Spleen (tissue), 11 donors: ENCODE results near the gene MED23. TPM values are rescaled to one million over a fixed set of nuclear protein-coding genes. Genes with fewer than 3 reads are reported as not detected.

Source experiments
- DNase-seq: peaks from one replicate; pipeline ENCODE4 v3.0.0-alpha.2; 2020
- H3K27ac ChIP-seq, 8 donors: fragments of 200-600 bp; sonication (generic) in 7 of 8; 1 replicate in 4 of 8; 2 replicates in 4 of 8; pipeline versions ENCODE4 v1.5.0 to v1.8.0; 2016 to 2021; ENCODE audit warnings: inconsistent platforms in 4 of 8, mild to moderate bottlenecking in 4 of 8, moderate library complexity in 1 of 8
- H3K27me3 ChIP-seq, 7 donors: fragments of 200-600 bp; sonication (generic) in 6 of 7; replicated peaks in 1 of 7; 1 replicate in 4 of 7; 2 replicates in 3 of 7; pipeline versions ENCODE4 v1.5.0 to v1.8.0; 2016 to 2021; ENCODE audit warnings: inconsistent platforms in 3 of 7, mild to moderate bottlenecking in 1 of 7
- H3K36me3 ChIP-seq, 6 donors: fragments of 200-600 bp; sonication (generic) in 5 of 6; 1 replicate in 4 of 6; 2 replicates in 2 of 6; pipeline versions ENCODE4 v1.5.0 to v1.8.0; 2016 to 2021; ENCODE audit warnings: inconsistent platforms in 2 of 6
- H3K4me1 ChIP-seq, 6 donors: fragments of 200-600 bp; sonication (generic) in 5 of 6; 1 replicate in 3 of 6; 2 replicates in 3 of 6; pipeline versions ENCODE4 v1.5.0 to v1.8.0; 2016 to 2021; ENCODE audit warnings: inconsistent platforms in 3 of 6
- H3K4me3 ChIP-seq, 8 donors: fragments of 200-600 bp; sonication (generic) in 7 of 8; 1 replicate in 4 of 8; 2 replicates in 4 of 8; pipeline versions ENCODE4 v1.5.0 to v1.8.0; 2016 to 2021; ENCODE audit warnings: inconsistent platforms in 4 of 8, mild to moderate bottlenecking in 4 of 8, moderate library complexity in 2 of 8
- H3K9me3 ChIP-seq, 8 donors: fragments of 200-600 bp; sonication (generic) in 7 of 8; 1 replicate in 4 of 8; 2 replicates in 4 of 8; pipeline versions ENCODE4 v1.5.0 to v1.8.0; 2016 to 2021; ENCODE audit warnings: inconsistent platforms in 4 of 8
- CTCF ChIP-seq, 11 experiments: fragments of 200-600 bp in 7 of 11; fragments of 450-650 bp in 4 of 11; sonication (generic) in 4 of 11; IDR thresholded peaks in 8 of 11; conservative IDR thresholded peaks in 3 of 11; 1 replicate in 7 of 11; 2 replicates in 4 of 11; pipeline versions ENCODE4 v1.4.0 to v1.8.0; 2016 to 2021; ENCODE audit warnings: antibody characterized with exemption in 11 of 11, inconsistent platforms in 4 of 11, mild to moderate bottlenecking in 1 of 11
- POLR2A ChIP-seq, 3 donors: fragments of 450-650 bp; IDR thresholded peaks; one replicate each; pipeline ENCODE4 v1.5.1; 2017; ENCODE audit warnings: antibody characterized with exemption in 3 of 3, mild to moderate bottlenecking in 1 of 3
- POLR2AphosphoS5 ChIP-seq, 3 donors: sonication (generic); formaldehyde crosslinking; IDR thresholded peaks; one replicate each; pipeline ENCODE4 v1.5.1; 2017; ENCODE audit warnings: antibody characterized with exemption in 3 of 3
- WGBS, 5 donors: extraction: QIAGEN DNeasy Blood & Tissue Kit in 3 of 5; methylation state at CpG; one replicate each; pipeline versions ENCODE4 v1.1.5 to v1.1.7; 2013 to 2018; 5-methylcytosine and 5-hydroxymethylcytosine counted together
- intact Hi-C: fragments of 100-400 bp; cut with DNase I; formaldehyde crosslinking; loops from one replicate; pipeline ENCODE4 v1.15.0; 2023; ENCODE audit warnings: low total_unique reads
- polyA plus RNA-seq, 3 donors: library from polyadenylated mRNA; stranded (reverse); fragments of 200-250 nt; gene quantifications; one replicate each; pipeline ENCODE4 v1.2.1, GENCODE V29; 2013
- total RNA-seq, 7 donors: library from RNA; depleted of rRNA in 3 of 7; stranded (reverse); fragments of >200 nt in 3 of 7; fragmentation: NEBNext Ultra II Directional in 4 of 7; extraction: Animal tissue kit (Norgen Biotek cat#: 25700) in 4 of 7; gene quantifications; one replicate each; pipeline versions ENCODE4 v1.1.0 to v1.2.1, GENCODE V29; 2016 to 2021
- donor health status: healthy with polysubstance abuse.
- donor health status: DM: no; HTN: no; CAD: no; lungs with moderate emphysema.
- donor health status: DM: no; HTN: no; CAD: no.
- donor health status: Bipolar disorder and iron deficiency.
- donor health status: healthy.
- donor health status: DM: no; HTN: no; CAD: no.
- donor health status: DM: yes; HTN: yes; CAD: no.

The MED23 gene
- total and polyA plus RNA-seq, 10 donors = 15.3 to 52.6 (median 37.7) TPM

GRCh38 chr6:131551902-131552301 is 76.1 kb downstream of the MED23 start:
- Histone ChIP-seq H3K27me3 (no peaks in the 10 kb centered on the region), H3K4me1 (no peaks in the 10 kb centered on the region), H3K27ac (no peak overlapping the region), H3K4me3 (no peak overlapping the region), H3K36me3 (no peaks in the 10 kb centered on the region), H3K9me3 (no peaks in the 10 kb centered on the region)
- WGBS, 5 donors = 90 to 95% (median 93%) methylated on average over 4 of the region's 4 CpGs
- intact Hi-C loops = no loop called here
- TF ChIP-seq POLR2AphosphoS5 (IDR thresholded peaks at IDR 0.05) (no peak), CTCF (IDR thresholded peaks at IDR 0.05 in 8 of 11, conservative IDR thresholded peaks at IDR 0.05 in 3 of 11) (no peak), POLR2A (IDR thresholded peaks at IDR 0.05) (no peak)
- DNase-seq = no peak

- no peaks in the 10 kb centered on the region for H3K4me1 ChIP-seq
- H3K4me3 ChIP-seq = no peak overlapping the region
- no peaks in the 10 kb centered on the region for H3K9me3 ChIP-seq
- DNase-seq = no peak
- 32 to 66% (median 33%) methylated on average over 2 of the region's 2 CpGs for WGBS, 5 donors
- no peaks in the 10 kb centered on the region for H3K36me3 ChIP-seq
- TF ChIP-seq POLR2AphosphoS5 (IDR thresholded peaks at IDR 0.05) (no peak), POLR2A (IDR thresholded peaks at IDR 0.05) (no peak), CTCF (IDR thresholded peaks at IDR 0.05 in 8 of 11, conservative IDR thresholded peaks at IDR 0.05 in 3 of 11) (no peak)
- no peak overlapping the region for H3K27ac ChIP-seq
- intact Hi-C loops = no loop called here
- H3K27me3 ChIP-seq = no peaks in the 10 kb centered on the region
Observed at GRCh38 chr6:131549811-131550210, 78.2 kb downstream of the MED23 start.

GRCh38 chr6:131548441-131548840 is 79.6 kb downstream of the MED23 start:
- intact Hi-C loops = no loop called here
- Histone ChIP-seq H3K27ac (no peak overlapping the region), H3K9me3 (no peaks in the 10 kb centered on the region), H3K4me3 (no peak overlapping the region), H3K36me3 (no peaks in the 10 kb centered on the region), H3K4me1 (no peaks in the 10 kb centered on the region), H3K27me3 (no peaks in the 10 kb centered on the region)
- DNase-seq = no peak
- WGBS, 5 donors = 79 to 92% (median 85%) methylated on average over 1 of the region's 1 CpG
- no peak for TF ChIP-seq CTCF (IDR thresholded peaks at IDR 0.05 in 8 of 11, conservative IDR thresholded peaks at IDR 0.05 in 3 of 11)
- TF ChIP-seq POLR2AphosphoS5 (IDR thresholded peaks at IDR 0.05) = no peak
- TF ChIP-seq POLR2A (IDR thresholded peaks at IDR 0.05) = no peak

- no peaks in the 10 kb centered on the region for H3K9me3 ChIP-seq
- no peaks in the 10 kb centered on the region for H3K4me1 ChIP-seq
- TF ChIP-seq POLR2AphosphoS5 (IDR thresholded peaks at IDR 0.05) (no peak), POLR2A (IDR thresholded peaks at IDR 0.05) (no peak), CTCF (IDR thresholded peaks at IDR 0.05 in 8 of 11, conservative IDR thresholded peaks at IDR 0.05 in 3 of 11) (no peak)
- 69 to 83% (median 81%) methylated on average over 6 of the region's 6 CpGs for WGBS, 5 donors
- H3K4me3 ChIP-seq = no peak overlapping the region
- intact Hi-C loops = no loop called here
- H3K36me3 ChIP-seq = no peaks in the 10 kb centered on the region
- no peak overlapping the region for H3K27ac ChIP-seq
- H3K27me3 ChIP-seq = no peaks in the 10 kb centered on the region
- no peak for DNase-seq
Observed at GRCh38 chr6:131547488-131547887, 80.6 kb downstream of the MED23 start.
